GM10248 (cell line): ENCODE data around the gene RAPGEFL1.
"Not testable (repeated sequence)": the region's sequence is repeated elsewhere in the genome, so short reads cannot be mapped to it uniquely, and the experiment has no call there.

Experiments
- CTCF ChIA-PET: fragments of 300-600 bp; sonication (Branson Sonifier 250); formaldehyde crosslinking; extraction: SDS; loops from one replicate; lab custom pipeline; 2021; ENCODE audit warnings: antibody characterized with exemption; lab: Yijun Ruan, JAX
- POLR2A ChIA-PET: fragments of 350-650 bp; sonication (Branson Sonifier 250); formaldehyde crosslinking; extraction: SDS; loops from one replicate; lab custom pipeline; 2020; ENCODE audit warnings: antibody characterized with exemption; lab: Yijun Ruan, JAX
- DNase-seq: peaks from one replicate; pipeline ENCODE4 v3.0.0; 2012; ENCODE audit errors: extremely low spot score
- CTCF ChIP-seq: IDR thresholded peaks from 2 replicates; pipeline ENCODE4 v1.5.1; 2012; ENCODE audit warnings: mild to moderate bottlenecking, low read depth; ENCODE audit errors: extremely low read depth, missing control alignments, control extremely low read depth

The RAPGEFL1 gene

GRCh38 chr17:40194821-40195220 is 17.6 kb downstream of the RAPGEFL1 start:
- DNase-seq: no peak
- POLR2A ChIA-PET: interaction anchor here (0.6 kb wide), 1 partner anchor 727 kb away, joined by 3 read pairs; no protein-coding TSS in a partner anchor
- no peak for TF ChIP-seq CTCF
- CTCF ChIA-PET: interaction anchor here (1.3 to 8.1 kb wide), 8 partner anchors 7 to 96 kb away, joined by 3 to 78 read pairs (median 8); partner anchors contain the start of gene WIPF2

- DNase-seq: no peak
- POLR2A ChIA-PET: no interaction called here
- no peak for TF ChIP-seq CTCF
- CTCF ChIA-PET: interaction anchor here (1.0 to 8.8 kb wide), 9 partner anchors 7 to 157 kb away, joined by 3 to 78 read pairs (median 7); partner anchors contain the start of gene WIPF2
Measured at GRCh38 chr17:40197550-40197949, 20.3 kb downstream of the RAPGEFL1 start.

GRCh38 chr17:40197965-40198456 is 20.7 kb downstream of the RAPGEFL1 start:
- CTCF ChIA-PET: interaction anchor here (0.7 to 8.8 kb wide), 11 partner anchors 7 to 157 kb away, joined by 3 to 78 read pairs (median 5); partner anchors contain the start of gene WIPF2

GRCh38 chr17:40198576-40198975 is 21.3 kb downstream of the RAPGEFL1 start:
- POLR2A ChIA-PET: no interaction called here
- DNase-seq: no peak
- TF ChIP-seq CTCF: no peak
- CTCF ChIA-PET: interaction anchor here (0.7 to 8.8 kb wide), 14 partner anchors 8 to 156 kb away, joined by 3 to 78 read pairs (median 4); partner anchors contain the start of gene WIPF2

More at GRCh38 chr17:40197965-40198456, 20.7 kb downstream of the RAPGEFL1 start:
- POLR2A ChIA-PET, DNase-seq: not testable (repeated sequence)

- ChIA-PET POLR2A (interaction anchor here (0.7 kb wide), 1 partner anchor 9 kb away, joined by 3 read pairs; no protein-coding TSS in a partner anchor), CTCF (interaction anchor here (1.2 to 8.8 kb wide), 10 partner anchors 8 to 175 kb away, joined by 3 to 78 read pairs (median 8); partner anchors contain the start of gene WIPF2)
- TF ChIP-seq CTCF: no peak
Measured at GRCh38 chr17:40203131-40203530, 25.9 kb downstream of the RAPGEFL1 start.

GRCh38 chr17:40206193-40206592 is 28.9 kb downstream of the RAPGEFL1 start:
- CTCF ChIA-PET, POLR2A ChIA-PET, DNase-seq: not testable (repeated sequence)

More at GRCh38 chr17:40203131-40203530, 25.9 kb downstream of the RAPGEFL1 start:
- DNase-seq: no peak

- TF ChIP-seq CTCF: no peak
- DNase-seq: no peak
- ChIA-PET POLR2A (no interaction called here), CTCF (interaction anchor here (1.1 to 4.2 kb wide), 11 partner anchors 8 to 197 kb away, joined by 3 to 25 read pairs (median 6); partner anchors contain the start of genes CSF3 and WIPF2)
Measured at GRCh38 chr17:40209404-40210093, 32.3 kb downstream of the RAPGEFL1 start.

GRCh38 chr17:40213914-40214313 is 36.6 kb downstream of the RAPGEFL1 start:
- POLR2A ChIA-PET, DNase-seq: not testable (repeated sequence)
- CTCF ChIA-PET: interaction anchor here (1.5 kb wide), 1 partner anchor 19 kb away, joined by 3 read pairs; no protein-coding TSS in a partner anchor
